HepG2 (cell line): ENCODE measurements around the gene EEF1AKMT4. TPM values are rescaled to one million over a fixed set of nuclear protein-coding genes. Genes with fewer than 3 reads are reported as not detected.

ENCODE experiments used
- GATAD1 ChIP-seq: IDR thresholded peaks from 2 replicates; pipeline ENCODE4 v1.6.1; 2016; ENCODE audit warnings: missing genetic modification reagents, missing compliant biosample characterization
- HMGXB3 ChIP-seq: sonication (generic); formaldehyde crosslinking; IDR thresholded peaks from 2 replicates; pipeline ENCODE4 v1.4.0; 2020; ENCODE audit warnings: missing genetic modification reagents, borderline replicate concordance
- ISL2 ChIP-seq: sonication (generic); formaldehyde crosslinking; IDR thresholded peaks from 2 replicates; pipeline ENCODE4 v1.5.0; 2020; ENCODE audit warnings: missing genetic modification reagents
- MED8 ChIP-seq: sonication (generic); formaldehyde crosslinking; IDR thresholded peaks from 2 replicates; pipeline ENCODE4 v1.8.1; 2023; ENCODE audit warnings: mild to moderate bottlenecking, missing genetic modification reagents; ENCODE audit not compliant: insufficient replicate concordance
- MEIS1 ChIP-seq: sonication (generic); formaldehyde crosslinking; IDR thresholded peaks from 2 replicates; pipeline ENCODE4 v1.9.0; 2021; ENCODE audit warnings: mild to moderate bottlenecking, missing genetic modification reagents, moderate library complexity, borderline replicate concordance
- NFE2L1 ChIP-seq: sonication (generic); formaldehyde crosslinking; IDR thresholded peaks from 2 replicates; pipeline ENCODE4 v1.4.0; 2020; ENCODE audit warnings: missing genetic modification reagents, mild to moderate bottlenecking, borderline replicate concordance
- NR2C2 ChIP-seq: sonication (generic); formaldehyde crosslinking; IDR thresholded peaks from 2 replicates; pipeline ENCODE4 v1.4.0; 2020; ENCODE audit warnings: missing genetic modification reagents, mild to moderate bottlenecking, moderate library complexity, borderline replicate concordance
- PCBP2 ChIP-seq: fragments of 200-400 bp; formaldehyde crosslinking; optimal IDR thresholded peaks from 2 replicates; pipeline ENCODE3; 2018; ENCODE audit warnings: low read length, low read depth; ENCODE audit not compliant: poor library complexity, severe bottlenecking
- PHF8 ChIP-seq: sonication (generic); formaldehyde crosslinking; IDR thresholded peaks from 2 replicates; pipeline ENCODE4 v1.5.0; 2020; ENCODE audit warnings: missing genetic modification reagents
- PRPF4 ChIP-seq: fragments of 200-400 bp; formaldehyde crosslinking; IDR thresholded peaks from 2 replicates; pipeline ENCODE4 v1.6.1; 2016; ENCODE audit warnings: low read length, low read depth; ENCODE audit not compliant: poor library complexity, severe bottlenecking
- RFXAP ChIP-seq: sonication (generic); formaldehyde crosslinking; IDR thresholded peaks from 2 replicates; pipeline ENCODE4 v1.4.0; 2020; ENCODE audit warnings: missing genetic modification reagents, borderline replicate concordance
- SALL2 ChIP-seq: sonication (generic); formaldehyde crosslinking; IDR thresholded peaks from 2 replicates; pipeline ENCODE4 v1.8.1; 2023; ENCODE audit warnings: mild to moderate bottlenecking, missing genetic modification reagents, inconsistent platforms
- SOX13 ChIP-seq, 3 experiments: fragments of 450-650 bp in 1 of 3; sonication (generic) in 1 of 3; formaldehyde crosslinking in 1 of 3; IDR thresholded peaks in 2 of 3; conservative IDR thresholded peaks in 1 of 3; 2 replicates each; pipeline versions ENCODE4 v1.5.0 to v1.6.1; 2016 to 2020; ENCODE audit warnings: antibody characterized with exemption in 1 of 3, mild to moderate bottlenecking in 1 of 3, missing compliant biosample characterization in 1 of 3, missing genetic modification reagents in 1 of 3, moderate library complexity in 1 of 3
- TOE1 ChIP-seq: sonication (generic); formaldehyde crosslinking; IDR thresholded peaks from 2 replicates; pipeline ENCODE4 v1.4.0; 2020; ENCODE audit warnings: mild to moderate bottlenecking, missing genetic modification reagents
- ZFP91 ChIP-seq: sonication (generic); formaldehyde crosslinking; IDR thresholded peaks from 2 replicates; pipeline ENCODE4 v1.9.0; 2022; ENCODE audit warnings: missing genetic modification reagents, mild to moderate bottlenecking, borderline replicate concordance
- ZNF350 ChIP-seq: sonication (generic); formaldehyde crosslinking; IDR thresholded peaks from 2 replicates; pipeline ENCODE4 v1.4.0; 2020; ENCODE audit warnings: mild to moderate bottlenecking, low read depth, missing genetic modification reagents, borderline replicate concordance
- ZNF446 ChIP-seq: sonication (generic); formaldehyde crosslinking; IDR thresholded peaks from 2 replicates; pipeline ENCODE4 v1.5.0; 2020; ENCODE audit warnings: mild to moderate bottlenecking, missing genetic modification reagents
- ZNF543 ChIP-seq: sonication (generic); formaldehyde crosslinking; IDR thresholded peaks from 2 replicates; pipeline ENCODE4 v1.4.0; 2020; ENCODE audit warnings: mild to moderate bottlenecking, missing genetic modification reagents
- ZNF615 ChIP-seq: sonication (generic); formaldehyde crosslinking; IDR thresholded peaks from 2 replicates; pipeline ENCODE4 v1.5.0; 2020; ENCODE audit warnings: mild to moderate bottlenecking, missing genetic modification reagents, borderline replicate concordance
- ZNF709 ChIP-seq: sonication (generic); formaldehyde crosslinking; IDR thresholded peaks from 2 replicates; pipeline ENCODE4 v1.5.0; 2020; ENCODE audit warnings: mild to moderate bottlenecking, missing genetic modification reagents
- ZNF747 ChIP-seq: sonication (generic); formaldehyde crosslinking; IDR thresholded peaks from 2 replicates; pipeline ENCODE4 v1.8.1; 2023; ENCODE audit warnings: missing genetic modification reagents, mild to moderate bottlenecking, borderline replicate concordance
- ZSCAN30 ChIP-seq: sonication (generic); formaldehyde crosslinking; IDR thresholded peaks from 2 replicates; pipeline ENCODE4 v1.5.0; 2020; ENCODE audit warnings: mild to moderate bottlenecking, missing genetic modification reagents
- polyA plus RNA-seq, 8 experiments: library from polyadenylated mRNA; depleted of rRNA in 3 of 8; stranded (reverse) in 7 of 8; unstranded in 1 of 8; fragments of >200 nt; fragmentation: Illumina TruSeq in 4 of 8; extraction: Trizol in 4 of 8; gene quantifications; 2 replicates each; pipeline versions ENCODE4 v1.2.1 to v1.2.3, GENCODE V29; 2011 to 2016; ENCODE audit warnings: low read depth in 4 of 8, missing spikeins in 1 of 8, mixed read lengths in 1 of 8; ENCODE audit not compliant: insufficient read depth in 1 of 8
- total RNA-seq, 5 experiments: library from RNA; depleted of rRNA; stranded (reverse); fragments of >200 nt; fragmentation: Illumina TruSeq; extraction: Trizol; gene quantifications; 2 replicates each; pipeline ENCODE4 v1.2.3, GENCODE V29; 2016; ENCODE audit warnings: low read depth in 1 of 5

The EEF1AKMT4 gene
- total and polyA plus RNA-seq, 2 of the 13 experiments (the other 11 are each of a cell fraction or from before 2014, with no cell fraction given): 13.1 to 15.8 TPM

- TF ChIP-seq ZFP91 (CRISPR knock-in tag): peak; percentile 78
- TF ChIP-seq PRPF4: no peak
- peak; percentile 83; the same call in 1 of the 2 replicates for TF ChIP-seq SALL2
- 0 out of 2 replicates have a peak, but pooled peaks have one; percentile 20 for TF ChIP-seq ZNF543 (CRISPR knock-in tag)
- TF ChIP-seq ZNF747 (CRISPR knock-in tag): no peak
- 0 out of 2 replicates have a peak, but pooled peaks have one; percentile 32 for TF ChIP-seq ZNF350 (CRISPR knock-in tag)
- TF ChIP-seq ZNF446 (CRISPR knock-in tag): peak; percentile 42; the same call in 1 of the 2 replicates
- TF ChIP-seq TOE1: 0 out of 2 replicates have a peak, but pooled peaks have one; percentile 80
- TF ChIP-seq ZNF709 (CRISPR knock-in tag): 0 out of 2 replicates have a peak, but pooled peaks have one; percentile 55
- peak; percentile 67; the same call in 1 of the 2 replicates for TF ChIP-seq ZSCAN30
- no peak for TF ChIP-seq MEIS1 (CRISPR knock-in tag)
- peak; percentile 20 for TF ChIP-seq MED8
- no peak for TF ChIP-seq RFXAP (CRISPR knock-in tag)
- TF ChIP-seq GATAD1: peak; percentile 82
- peak; percentile 23; the same call in 1 of the 2 replicates for TF ChIP-seq HMGXB3 (CRISPR knock-in tag)
- TF ChIP-seq NR2C2 (CRISPR knock-in tag): peak; percentile 98
- TF ChIP-seq NFE2L1: peak; percentile 85; the same call in 1 of the 2 replicates
- TF ChIP-seq PHF8: peak; percentile 97
- TF ChIP-seq PCBP2: no peak
- 0 out of 2 replicates have a peak, but pooled peaks have one; percentile 61 for TF ChIP-seq ZNF615 (CRISPR knock-in tag)
- no peak for TF ChIP-seq SOX13 (IDR thresholded peaks at IDR 0.05)
- 0 out of 4 replicates have a peak, but pooled peaks of 1 of the 2 experiments have one; percentile 6 for TF ChIP-seq SOX13 (CRISPR knock-in tag; conservative IDR thresholded peaks at IDR 0.05 in 1 of 2, IDR thresholded peaks at IDR 0.05 in 1 of 2)
- TF ChIP-seq ISL2 (CRISPR knock-in tag): 0 out of 2 replicates have a peak, but pooled peaks have one; percentile 16
These were observed 49.5 kb downstream of the EEF1AKMT4 start, which contains the start of gene PSMD2 (continued) for GRCh38 chr3:184298759-184299487.
